A549 (cell line): ENCODE results near the gene LRPPRC.

Experiments used
- CHD2 ChIP-seq: fragments of 150-350 bp; IDR thresholded peaks from 2 replicates; pipeline ENCODE4 v1.6.1; 2014; ENCODE audit warnings: low read length; ENCODE audit not compliant: partially characterized antibody
- EP300 ChIP-seq, 2 experiments: fragments of >200 bp; sonication (Bioruptor Twin); formaldehyde crosslinking; IDR thresholded peaks; 2 replicates in 1 of 2; 3 replicates in 1 of 2; pipeline ENCODE4 v1.6.1; 2016 to 2017
- JUN ChIP-seq, 2 experiments: fragments of >200 bp; sonication (Bioruptor Twin); formaldehyde crosslinking; IDR thresholded peaks; 2 replicates in 1 of 2; 3 replicates in 1 of 2; pipeline ENCODE4 v1.6.1; 2016 to 2017
- RFX5 ChIP-seq: fragments of 450-650 bp; IDR thresholded peaks from 2 replicates; pipeline ENCODE4 v1.7.1; 2014; ENCODE audit warnings: antibody characterized with exemption, mild to moderate bottlenecking, moderate library complexity
- ZFP36 ChIP-seq: fragments of 450-650 bp; IDR thresholded peaks from 2 replicates; pipeline ENCODE4 v1.6.1; 2014; ENCODE audit warnings: borderline replicate concordance; ENCODE audit not compliant: partially characterized antibody
- TF ChIP-seq, protein P1 (sequence below): fragments of >200 bp; sonication (Bioruptor Twin); formaldehyde crosslinking; IDR thresholded peaks from 2 replicates; pipeline ENCODE4 v1.6.1; 2016
- TF ChIP-seq, protein P2 (sequence below): fragments of >200 bp; sonication (Bioruptor Twin); formaldehyde crosslinking; IDR thresholded peaks from 3 replicates; pipeline ENCODE4 v1.5.1; 2016

DNA sequence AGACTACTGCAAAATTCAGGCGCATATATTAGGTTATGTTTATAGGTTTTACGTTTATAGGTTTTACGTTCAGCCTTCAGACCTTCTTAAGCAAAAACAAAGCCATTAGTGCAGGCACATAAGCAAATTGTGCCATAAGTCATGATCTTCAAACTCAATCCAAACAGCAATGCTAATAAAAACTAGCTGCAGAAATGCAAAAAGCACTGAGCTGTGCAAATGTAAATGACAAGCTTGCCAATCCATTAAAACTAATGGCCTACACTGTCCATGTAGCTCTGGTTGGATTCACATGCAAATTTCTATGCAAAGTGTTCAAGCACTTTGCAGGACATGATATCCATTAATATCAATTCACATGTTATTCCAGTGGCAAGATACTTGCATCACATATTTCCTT, 50.9 kb downstream of the LRPPRC start:
- no peak for TF ChIP-seq CHD2
- no peak for TF ChIP-seq EP300 (IDR thresholded peaks at IDR 0.05)
- TF ChIP-seq, protein P1, sequence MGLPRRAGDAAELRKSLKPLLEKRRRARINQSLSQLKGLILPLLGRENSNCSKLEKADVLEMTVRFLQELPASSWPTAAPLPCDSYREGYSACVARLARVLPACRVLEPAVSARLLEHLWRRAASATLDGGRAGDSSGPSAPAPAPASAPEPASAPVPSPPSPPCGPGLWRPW, result no peak
- TF ChIP-seq, protein P2, sequence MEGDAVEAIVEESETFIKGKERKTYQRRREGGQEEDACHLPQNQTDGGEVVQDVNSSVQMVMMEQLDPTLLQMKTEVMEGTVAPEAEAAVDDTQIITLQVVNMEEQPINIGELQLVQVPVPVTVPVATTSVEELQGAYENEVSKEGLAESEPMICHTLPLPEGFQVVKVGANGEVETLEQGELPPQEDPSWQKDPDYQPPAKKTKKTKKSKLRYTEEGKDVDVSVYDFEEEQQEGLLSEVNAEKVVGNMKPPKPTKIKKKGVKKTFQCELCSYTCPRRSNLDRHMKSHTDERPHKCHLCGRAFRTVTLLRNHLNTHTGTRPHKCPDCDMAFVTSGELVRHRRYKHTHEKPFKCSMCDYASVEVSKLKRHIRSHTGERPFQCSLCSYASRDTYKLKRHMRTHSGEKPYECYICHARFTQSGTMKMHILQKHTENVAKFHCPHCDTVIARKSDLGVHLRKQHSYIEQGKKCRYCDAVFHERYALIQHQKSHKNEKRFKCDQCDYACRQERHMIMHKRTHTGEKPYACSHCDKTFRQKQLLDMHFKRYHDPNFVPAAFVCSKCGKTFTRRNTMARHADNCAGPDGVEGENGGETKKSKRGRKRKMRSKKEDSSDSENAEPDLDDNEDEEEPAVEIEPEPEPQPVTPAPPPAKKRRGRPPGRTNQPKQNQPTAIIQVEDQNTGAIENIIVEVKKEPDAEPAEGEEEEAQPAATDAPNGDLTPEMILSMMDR, result no peak
- no peak for TF ChIP-seq JUN (IDR thresholded peaks at IDR 0.05)
- no peak for TF ChIP-seq RFX5
- no peak for TF ChIP-seq ZFP36
